Common myeloid progenitor, CD34-positive (primary cell): ENCODE data around the gene SPAG9.
A peak's percentile ranks its signal among the peaks of the same experiment; 100 is the strongest.

Source experiments
- CTCF ChIA-PET: fragments of 350-600 bp; sonication (Branson Sonifier 250); formaldehyde crosslinking; loops from one replicate; lab custom pipeline; 2021; ENCODE audit warnings: antibody characterized with exemption; lab: Charles Lee
- POLR2A ChIA-PET: fragments of 350-600 bp; sonication (Branson Sonifier 250); formaldehyde crosslinking; loops from one replicate; lab custom pipeline; 2021; ENCODE audit warnings: antibody characterized with exemption; lab: Charles Lee
- DNase-seq, 3 donors: peaks; one replicate each; pipeline versions ENCODE4 v3.0.0 to v3.0.0-alpha.2; 2013
- H3K27ac ChIP-seq, 2 experiments: 1 replicate in 1 of 2; 2 replicates in 1 of 2; pipeline ENCODE4 v1.7.0; 2013; ENCODE audit warnings: inconsistent platforms in 2 of 2, low read length in 2 of 2, mild to moderate bottlenecking in 2 of 2, low read depth in 1 of 2, moderate library complexity in 1 of 2; ENCODE audit not compliant: severe bottlenecking in 2 of 2, insufficient read depth in 1 of 2, poor library complexity in 1 of 2
- H3K27me3 ChIP-seq, 5 experiments: replicated peaks in 2 of 5; 1 replicate in 3 of 5; 2 replicates in 2 of 5; pipeline versions ENCODE4 v1.6.1 to v1.7.0; 2013; ENCODE audit warnings: low read length in 4 of 5, mild to moderate bottlenecking in 2 of 5, moderate library complexity in 2 of 5, inconsistent platforms in 1 of 5; ENCODE audit not compliant: insufficient read depth in 5 of 5, control insufficient read depth in 4 of 5
- H3K36me3 ChIP-seq, 4 experiments: 1 replicate in 2 of 4; 2 replicates in 2 of 4; pipeline versions ENCODE4 v1.6.1 to v1.7.0; 2013; ENCODE audit warnings: low read length in 3 of 4, control low read depth in 1 of 4, mild to moderate bottlenecking in 1 of 4; ENCODE audit not compliant: control insufficient read depth in 4 of 4, insufficient read depth in 4 of 4
- H3K4me1 ChIP-seq, 4 experiments: 1 replicate in 3 of 4; 2 replicates in 1 of 4; pipeline versions ENCODE4 v1.6.1 to v1.7.1; 2013; ENCODE audit warnings: low read length in 3 of 4, mild to moderate bottlenecking in 3 of 4, control low read depth in 1 of 4, inconsistent platforms in 1 of 4, moderate library complexity in 1 of 4; ENCODE audit not compliant: control insufficient read depth in 4 of 4, insufficient read depth in 4 of 4; ENCODE audit errors: control extremely low read depth in 1 of 4
- H3K4me3 ChIP-seq, 7 experiments: 1 replicate in 4 of 7; 2 replicates in 3 of 7; pipeline versions ENCODE4 v1.5.1 to v1.7.0; 2013; ENCODE audit warnings: mild to moderate bottlenecking in 7 of 7, low read length in 6 of 7, moderate library complexity in 6 of 7, inconsistent platforms in 2 of 7, low read depth in 2 of 7, control low read depth in 1 of 7; ENCODE audit not compliant: insufficient read depth in 4 of 7, control insufficient read depth in 1 of 7; ENCODE audit errors: extremely low read depth in 1 of 7
- H3K9me3 ChIP-seq, 5 experiments: 1 replicate in 4 of 5; 2 replicates in 1 of 5; pipeline versions ENCODE4 v1.6.1 to v1.7.1; 2013; ENCODE audit warnings: low read length in 4 of 5, mild to moderate bottlenecking in 2 of 5, inconsistent platforms in 1 of 5, low read depth in 1 of 5, moderate library complexity in 1 of 5; ENCODE audit not compliant: control insufficient read depth in 4 of 5, insufficient read depth in 2 of 5; ENCODE audit errors: control extremely low read depth in 1 of 5
- WGBS: methylation state at CpG from one replicate; pipeline ENCODE4 v1.1.5; 2013; ENCODE audit not compliant: insufficient coverage; 5-methylcytosine and 5-hydroxymethylcytosine counted together

Gene SPAG9

GRCh38 chr17:51018541-51018940 lies 102.1 kb downstream of the SPAG9 start:
- Histone ChIP-seq H3K27me3 (no peaks in the 10 kb centered on the region), H3K4me3 (no peak overlapping the region), H3K36me3 (peaks cover 7 to 32% (median 20%) of the 10 kb centered on the region in 4 experiments), H3K27ac (no peak overlapping the region), H3K9me3 (no peaks in the 10 kb centered on the region), H3K4me1 (peaks cover 0 to 14% (median 1%) of the 10 kb centered on the region in 4 experiments)
- DNase-seq: no peak
- 97% methylated on average over 6 of the region's 6 CpGs for WGBS
- ChIA-PET CTCF (interaction anchor here (1.2 kb wide), 1 partner anchor 9 kb away, joined by 4 read pairs; no protein-coding TSS in a partner anchor), POLR2A (no interaction called here)

DNA sequence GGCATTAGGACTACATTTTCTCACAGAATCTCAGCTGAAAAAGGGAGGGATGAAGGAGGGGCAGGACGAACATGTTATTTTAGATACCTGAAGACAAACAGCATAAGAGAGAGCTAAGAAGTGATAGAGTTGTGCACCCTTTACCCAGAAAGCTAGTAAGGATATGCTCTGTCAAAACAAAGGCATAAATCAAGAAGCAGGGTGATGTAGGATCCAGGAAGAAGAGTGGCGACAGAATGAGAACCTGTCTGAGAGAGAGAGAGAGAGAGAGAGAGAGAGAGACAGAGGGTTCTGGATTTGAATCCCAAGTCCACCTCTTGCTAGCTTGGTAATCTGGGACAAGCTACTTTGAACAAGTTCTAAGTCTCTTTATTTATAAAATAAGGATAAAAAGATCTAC lies 103.4 kb downstream of the SPAG9 start:
- ChIA-PET POLR2A (no interaction called here), CTCF (interaction anchor here (0.7 to 1.5 kb wide), 5 partner anchors 10 to 38 kb away, joined by 3 to 5 read pairs (median 4); no protein-coding TSS in a partner anchor)
- no peaks in the 10 kb centered on the region for H3K27me3 ChIP-seq
- no peak overlapping the region for H3K4me3 ChIP-seq
- no peak overlapping the region for H3K27ac ChIP-seq
- peaks cover 0 to 14% (median 1%) of the 10 kb centered on the region in 4 experiments for H3K4me1 ChIP-seq
- H3K36me3 ChIP-seq: peaks cover 13 to 35% (median 20%) of the 10 kb centered on the region in 4 experiments
- no peaks in the 10 kb centered on the region for H3K9me3 ChIP-seq
- no CpG with 5 or more reads among the region's 2 CpGs for WGBS
- DNase-seq: no peak

DNA sequence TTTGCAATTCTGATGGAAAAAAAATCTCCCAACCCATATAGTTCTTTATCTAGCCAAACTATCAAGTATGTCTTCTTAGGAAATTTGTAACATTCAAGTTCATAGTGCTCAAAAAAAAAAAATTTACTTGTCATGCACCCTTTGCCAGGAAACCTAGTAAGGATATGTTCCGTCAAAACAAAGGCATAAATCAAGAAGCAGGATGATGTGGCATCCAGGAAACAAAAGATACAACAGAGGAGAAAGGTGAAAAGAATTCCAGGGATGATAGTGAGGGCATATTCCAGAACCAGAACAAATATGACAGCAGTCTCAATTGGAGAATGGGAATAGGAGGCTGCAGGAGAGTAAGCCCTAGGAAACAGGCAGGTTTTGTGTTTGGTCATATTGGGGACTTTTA lies 104.6 kb downstream of the SPAG9 start:
- peaks cover 14 to 34% (median 20%) of the 10 kb centered on the region in 4 experiments for H3K36me3 ChIP-seq
- CTCF ChIA-PET: no interaction called here

DNA sequence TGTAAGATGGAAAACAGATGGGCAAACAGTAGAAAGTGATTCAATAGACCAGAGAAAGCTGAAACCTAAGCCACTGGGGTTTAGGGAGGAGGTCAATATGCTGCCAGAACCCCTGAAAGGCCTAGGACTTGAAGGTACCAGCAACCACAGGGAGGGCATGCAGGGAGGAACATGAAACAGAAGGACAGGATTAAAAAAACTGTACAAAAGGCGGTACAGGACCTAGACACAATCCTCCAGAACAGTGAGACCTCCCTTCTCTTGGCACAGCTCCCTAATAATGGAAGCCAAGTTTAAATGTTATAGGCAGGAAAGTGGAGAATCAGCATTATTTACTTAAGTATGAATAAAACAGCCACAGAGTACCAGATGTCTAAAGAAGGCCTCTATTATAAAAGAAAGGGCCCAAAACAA lies 105.5 kb downstream of the SPAG9 start:
- Histone ChIP-seq H3K27ac (no peak overlapping the region), H3K4me3 (no peak overlapping the region), H3K36me3 (peaks cover 14 to 30% (median 20%) of the 10 kb centered on the region in 4 experiments), H3K9me3 (no peaks in the 10 kb centered on the region), H3K4me1 (peaks cover 0 to 14% (median 1%) of the 10 kb centered on the region in 4 experiments), H3K27me3 (no peaks in the 10 kb centered on the region)
- WGBS: no CpG with 5 or more reads among the region's 1 CpG
- ChIA-PET POLR2A (interaction anchor here (0.6 kb wide), 1 partner anchor 101 kb away, joined by 4 read pairs; no protein-coding TSS in a partner anchor), CTCF (interaction anchor here (1.2 to 3.3 kb wide), 7 partner anchors 8 to 149 kb away, joined by 3 to 25 read pairs (median 4); partner anchors contain the start of gene NME1)
- DNase-seq: no peak

More for the DNA sequence above, 104.6 kb downstream of the SPAG9 start:
- Histone ChIP-seq H3K4me3 (no peak overlapping the region), H3K4me1 (peaks cover 0 to 14% (median 1%) of the 10 kb centered on the region in 4 experiments), H3K27me3 (no peaks in the 10 kb centered on the region), H3K9me3 (no peaks in the 10 kb centered on the region), H3K27ac (peak overlapping the region in 1 of 2 experiments; percentile 11)
- peak in 1 of 3 donors; percentile 10 for DNase-seq
- 8% methylated on average over 1 of the region's 1 CpG for WGBS
- POLR2A ChIA-PET: no interaction called here

DNA sequence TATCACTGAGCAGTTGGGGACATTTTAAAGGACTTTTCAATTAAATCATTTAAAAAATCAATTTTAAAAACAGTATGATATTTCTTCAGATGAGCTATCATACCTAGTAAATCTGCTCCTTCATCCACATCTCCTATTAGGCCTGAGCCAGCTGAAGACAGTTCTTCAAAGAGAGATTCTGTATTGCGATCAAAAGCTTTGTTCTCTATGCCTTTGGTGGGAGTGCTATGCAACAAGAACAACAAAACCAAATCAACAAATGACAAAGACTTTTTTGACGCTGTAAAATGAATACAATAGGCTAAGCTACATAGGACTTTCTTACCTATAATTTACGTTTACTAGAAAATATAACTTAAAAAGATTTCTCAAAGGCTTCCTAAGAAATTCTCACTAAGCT lies 106.5 kb downstream of the SPAG9 start:
- Histone ChIP-seq H3K4me3 (no peak overlapping the region), H3K27me3 (no peaks in the 10 kb centered on the region), H3K4me1 (peaks cover 0 to 14% (median 1%) of the 10 kb centered on the region in 4 experiments), H3K9me3 (no peaks in the 10 kb centered on the region), H3K27ac (no peak overlapping the region), H3K36me3 (peaks cover 14 to 27% (median 17%) of the 10 kb centered on the region in 4 experiments)
- no CpG with 5 or more reads among the region's 3 CpGs for WGBS
- ChIA-PET CTCF (interaction anchor here (0.6 to 3.3 kb wide), 9 partner anchors 9 to 462 kb away, joined by 3 to 25 read pairs (median 4); partner anchors contain the start of gene NME1), POLR2A (interaction anchor here (0.5 kb wide), 1 partner anchor 11 kb away, joined by 3 read pairs; no protein-coding TSS in a partner anchor)
- no peak for DNase-seq

DNA sequence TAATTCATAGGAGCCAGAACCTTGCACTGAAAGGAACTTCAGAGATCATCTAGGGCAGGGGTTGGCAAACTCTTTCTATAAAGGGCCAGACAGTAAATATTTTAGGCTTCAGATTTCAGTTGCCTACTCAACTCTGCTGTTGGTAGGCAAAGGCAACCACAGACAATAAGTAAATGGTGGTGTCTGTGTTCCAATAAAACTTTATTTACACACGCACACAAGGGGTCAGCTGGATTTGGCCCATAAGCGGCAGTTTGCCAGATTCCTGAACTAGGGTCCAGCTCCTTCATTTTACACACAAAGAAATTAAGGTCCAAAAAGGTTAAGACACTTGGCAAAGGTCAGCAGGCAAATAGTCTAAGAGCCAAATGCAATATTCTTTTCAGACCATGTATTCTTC lies 107.3 kb downstream of the SPAG9 start:
- Histone ChIP-seq H3K27me3 (no peaks in the 10 kb centered on the region), H3K4me3 (no peak overlapping the region), H3K27ac (no peak overlapping the region), H3K36me3 (peaks cover 11 to 19% (median 13%) of the 10 kb centered on the region in 4 experiments), H3K4me1 (peaks cover 0 to 14% (median 1%) of the 10 kb centered on the region in 4 experiments), H3K9me3 (no peaks in the 10 kb centered on the region)
- WGBS: 92% methylated on average over 2 of the region's 2 CpGs
- ChIA-PET CTCF (interaction anchor here (1.4 to 3.3 kb wide), 4 partner anchors 9 to 46 kb away, joined by 3 to 25 read pairs (median 8); no protein-coding TSS in a partner anchor), POLR2A (no interaction called here)
- DNase-seq: no peak

GRCh38 chr17:51012538-51012937 lies 108.1 kb downstream of the SPAG9 start:
- peaks cover 0 to 14% (median 1%) of the 10 kb centered on the region in 4 experiments for H3K4me1 ChIP-seq
- peaks cover 9 to 15% (median 12%) of the 10 kb centered on the region in 4 experiments for H3K36me3 ChIP-seq
- no peak overlapping the region for H3K4me3 ChIP-seq
- H3K27me3 ChIP-seq: no peaks in the 10 kb centered on the region
- no peak for DNase-seq
- POLR2A ChIA-PET: no interaction called here
- CTCF ChIA-PET: interaction anchor here (1.4 to 3.3 kb wide), 3 partner anchors 11 to 47 kb away, joined by 3 to 25 read pairs (median 4); no protein-coding TSS in a partner anchor
- no peak overlapping the region for H3K27ac ChIP-seq
- no peaks in the 10 kb centered on the region for H3K9me3 ChIP-seq
- WGBS: 94% methylated on average over 3 of the region's 4 CpGs
